Loucy (cell line): ENCODE results near the gene IGLL1.
"Not testable (repeated sequence)": the region's sequence is repeated elsewhere in the genome, so short reads cannot be mapped to it uniquely, and the experiment has no call there.

ENCODE experiments used
- H2AFZ ChIP-seq: fragments of 200-600 bp; sonication (generic); 2 replicates; pipeline ENCODE4 v1.6.0; 2016; ENCODE audit warnings: antibody characterized with exemption, mild to moderate bottlenecking, low read length, moderate library complexity
- H3F3A ChIP-seq: fragments of 200-600 bp; 2 replicates; pipeline ENCODE4 v1.6.0; 2016; ENCODE audit warnings: antibody characterized with exemption, low read depth, mild to moderate bottlenecking
- H3K27me3 ChIP-seq: fragments of 200-600 bp; sonication (generic); 2 replicates; pipeline ENCODE4 v1.6.1; 2014; ENCODE audit warnings: low read length, mild to moderate bottlenecking; ENCODE audit not compliant: insufficient read depth, poor library complexity, severe bottlenecking
- H3K36me3 ChIP-seq: fragments of 200-600 bp; sonication (generic); 2 replicates; pipeline ENCODE4 v1.6.1; 2016; ENCODE audit warnings: low read length; ENCODE audit not compliant: insufficient read depth
- H3K4me1 ChIP-seq: fragments of 200-600 bp; sonication (generic); 2 replicates; pipeline ENCODE4 v1.5.1; 2014; ENCODE audit warnings: low read length, mild to moderate bottlenecking; ENCODE audit not compliant: insufficient read depth, poor library complexity, severe bottlenecking
- H3K4me2 ChIP-seq: fragments of 200-600 bp; sonication (generic); 2 replicates; pipeline ENCODE4 v1.6.0; 2014; ENCODE audit warnings: antibody characterized with exemption, low read length, low read depth, mild to moderate bottlenecking; ENCODE audit not compliant: poor library complexity, severe bottlenecking
- H3K4me3 ChIP-seq: fragments of 200-600 bp; sonication (generic); 2 replicates; pipeline ENCODE4 v1.5.1; 2014; ENCODE audit warnings: low read length, mild to moderate bottlenecking, mixed read lengths; ENCODE audit not compliant: poor library complexity, severe bottlenecking
- H3K79me2 ChIP-seq: fragments of 200-600 bp; sonication (generic); 2 replicates; pipeline ENCODE4 v1.6.1; 2014; ENCODE audit warnings: low read length; ENCODE audit not compliant: insufficient read depth
- H3K9ac ChIP-seq: fragments of 200-600 bp; sonication (generic); 2 replicates; pipeline ENCODE4 v1.6.0; 2014; ENCODE audit warnings: mild to moderate bottlenecking, low read depth, low read length, moderate library complexity; ENCODE audit not compliant: poor library complexity, severe bottlenecking
- H3K9me2 ChIP-seq: fragments of 200-600 bp; sonication (generic); replicated peaks from 2 replicates; pipeline ENCODE4 v1.6.1; 2016; ENCODE audit warnings: low read depth, low read length, mixed read lengths
- H3K9me3 ChIP-seq: fragments of 200-600 bp; sonication (generic); 2 replicates; pipeline ENCODE4 v1.6.1; 2014; ENCODE audit warnings: mild to moderate bottlenecking, antibody characterized with exemption, low read length, low read depth; ENCODE audit not compliant: insufficient read depth
- H4K20me1 ChIP-seq: fragments of 200-600 bp; sonication (generic); 2 replicates; pipeline ENCODE4 v1.6.0; 2014; ENCODE audit warnings: antibody characterized with exemption, low read length, mild to moderate bottlenecking; ENCODE audit not compliant: insufficient read depth, poor library complexity, severe bottlenecking
- EZH2phosphoT487 ChIP-seq: fragments of 200-600 bp; IDR thresholded peaks from 2 replicates; pipeline ENCODE4 v1.6.1; 2018; ENCODE audit warnings: antibody characterized with exemption, mild to moderate bottlenecking, moderate library complexity, borderline replicate concordance
- TF ChIP-seq, protein P1 (sequence below): fragments of 200-600 bp; sonication (generic); conservative IDR thresholded peaks from 2 replicates; pipeline ENCODE4 v1.5.1; 2014; ENCODE audit warnings: mild to moderate bottlenecking, antibody characterized with exemption, low read length

Gene IGLL1

DNA sequence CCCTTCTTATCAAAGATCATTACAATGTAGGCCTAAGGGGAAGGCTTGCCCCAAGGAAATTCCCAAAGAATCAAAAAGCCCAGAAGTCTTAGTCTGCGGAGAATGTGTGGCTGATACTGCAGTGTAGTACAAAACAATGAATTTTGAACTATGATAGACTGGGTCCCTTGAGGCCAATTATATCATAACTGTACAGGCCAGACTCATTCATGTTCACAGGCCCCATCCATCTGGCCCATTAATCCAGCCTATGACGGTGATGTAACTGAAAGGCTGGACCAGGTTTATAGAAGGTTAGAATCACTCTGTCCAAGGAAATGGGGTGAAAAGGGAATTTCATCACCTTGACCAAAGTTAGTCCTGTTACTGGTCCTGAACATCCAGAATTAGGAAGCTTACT, 35.2 kb downstream of the IGLL1 start:
- Histone ChIP-seq H3K9ac (no peak overlapping the region), H2AFZ (no peak overlapping the region), H3K4me1 (peaks cover 34% of the 10 kb centered on the region), H3K9me2 (no peaks in the 10 kb centered on the region), H3K36me3 (no peaks in the 10 kb centered on the region), H3K27me3 (no peaks in the 10 kb centered on the region), H3K4me2 (peak overlapping the region; percentile 25), H4K20me1 (no peaks in the 10 kb centered on the region), H3K79me2 (no peaks in the 10 kb centered on the region), H3K9me3 (peaks cover 14% of the 10 kb centered on the region; the same call in 1 of the 2 replicates), H3F3A (no peaks in the 10 kb centered on the region), H3K4me3 (no peak overlapping the region)
- TF ChIP-seq, protein P1, sequence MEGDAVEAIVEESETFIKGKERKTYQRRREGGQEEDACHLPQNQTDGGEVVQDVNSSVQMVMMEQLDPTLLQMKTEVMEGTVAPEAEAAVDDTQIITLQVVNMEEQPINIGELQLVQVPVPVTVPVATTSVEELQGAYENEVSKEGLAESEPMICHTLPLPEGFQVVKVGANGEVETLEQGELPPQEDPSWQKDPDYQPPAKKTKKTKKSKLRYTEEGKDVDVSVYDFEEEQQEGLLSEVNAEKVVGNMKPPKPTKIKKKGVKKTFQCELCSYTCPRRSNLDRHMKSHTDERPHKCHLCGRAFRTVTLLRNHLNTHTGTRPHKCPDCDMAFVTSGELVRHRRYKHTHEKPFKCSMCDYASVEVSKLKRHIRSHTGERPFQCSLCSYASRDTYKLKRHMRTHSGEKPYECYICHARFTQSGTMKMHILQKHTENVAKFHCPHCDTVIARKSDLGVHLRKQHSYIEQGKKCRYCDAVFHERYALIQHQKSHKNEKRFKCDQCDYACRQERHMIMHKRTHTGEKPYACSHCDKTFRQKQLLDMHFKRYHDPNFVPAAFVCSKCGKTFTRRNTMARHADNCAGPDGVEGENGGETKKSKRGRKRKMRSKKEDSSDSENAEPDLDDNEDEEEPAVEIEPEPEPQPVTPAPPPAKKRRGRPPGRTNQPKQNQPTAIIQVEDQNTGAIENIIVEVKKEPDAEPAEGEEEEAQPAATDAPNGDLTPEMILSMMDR = no peak
- TF ChIP-seq EZH2phosphoT487 = no peak

DNA sequence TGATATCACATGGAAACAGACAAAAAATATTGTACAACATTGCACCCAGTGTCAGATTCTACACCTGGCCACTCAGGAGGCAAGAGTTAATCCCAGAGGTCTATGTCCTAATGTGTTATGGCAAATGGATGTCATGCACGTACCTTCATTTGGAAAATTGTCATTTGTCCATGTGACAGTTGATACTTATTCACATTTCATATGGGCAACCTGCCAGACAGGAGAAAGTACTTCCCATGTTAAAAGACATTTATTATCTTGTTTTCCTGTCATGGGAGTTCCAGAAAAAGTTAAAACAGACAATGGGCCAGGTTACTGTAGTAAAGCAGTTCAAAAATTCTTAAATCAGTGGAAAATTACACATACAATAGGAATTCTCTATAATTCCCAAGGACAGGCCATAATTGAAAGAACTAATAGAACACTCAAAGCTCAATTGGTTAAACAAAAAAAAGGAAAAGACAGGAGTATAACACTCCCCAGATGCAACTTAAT, 36.5 kb downstream of the IGLL1 start:
- Histone ChIP-seq H3K4me2 (peak overlapping the region; percentile 2), H3K9ac (peak overlapping the region; percentile 55), H3K9me3 (peaks cover 11% of the 10 kb centered on the region; the same call in 1 of the 2 replicates), H3K4me1 (peaks cover 39% of the 10 kb centered on the region)
- not testable (repeated sequence) for H3F3A ChIP-seq, H3K27me3 ChIP-seq, H4K20me1 ChIP-seq, H3K9me2 ChIP-seq, H3K36me3 ChIP-seq, H2AFZ ChIP-seq, H3K79me2 ChIP-seq, H3K4me3 ChIP-seq

DNA sequence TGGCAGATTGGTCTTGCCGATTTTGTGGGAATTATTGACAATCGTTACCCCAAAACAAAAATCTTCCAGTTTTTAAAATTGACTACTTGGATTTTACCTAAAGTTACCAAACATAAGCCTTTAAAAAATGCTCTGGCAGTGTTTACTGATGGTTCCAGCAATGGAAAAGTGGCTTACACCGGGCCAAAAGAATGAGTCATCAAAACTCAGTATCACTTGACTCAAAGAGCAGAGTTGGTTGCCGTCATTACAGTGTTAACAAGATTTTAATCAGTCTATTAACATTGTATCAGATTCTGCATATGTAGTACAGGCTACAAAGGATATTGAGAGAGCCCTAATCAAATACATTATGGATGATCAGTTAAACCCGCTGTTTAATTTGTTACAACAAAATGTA, 37.2 kb downstream of the IGLL1 start:
- Histone ChIP-seq H3K9me3 (peaks cover 6% of the 10 kb centered on the region; the same call in 1 of the 2 replicates), H3K9ac (peak overlapping the region; percentile 55), H4K20me1 (no peaks in the 10 kb centered on the region), H3K79me2 (no peaks in the 10 kb centered on the region), H3K36me3 (no peaks in the 10 kb centered on the region), H3K4me1 (peaks cover 41% of the 10 kb centered on the region), H3K9me2 (no peaks in the 10 kb centered on the region), H3K4me3 (no peak overlapping the region), H3K4me2 (peak overlapping the region; percentile 2), H2AFZ (no peak overlapping the region), H3F3A (no peaks in the 10 kb centered on the region), H3K27me3 (no peaks in the 10 kb centered on the region)
- TF ChIP-seq, protein P1 = no peak
- no peak for TF ChIP-seq EZH2phosphoT487

DNA sequence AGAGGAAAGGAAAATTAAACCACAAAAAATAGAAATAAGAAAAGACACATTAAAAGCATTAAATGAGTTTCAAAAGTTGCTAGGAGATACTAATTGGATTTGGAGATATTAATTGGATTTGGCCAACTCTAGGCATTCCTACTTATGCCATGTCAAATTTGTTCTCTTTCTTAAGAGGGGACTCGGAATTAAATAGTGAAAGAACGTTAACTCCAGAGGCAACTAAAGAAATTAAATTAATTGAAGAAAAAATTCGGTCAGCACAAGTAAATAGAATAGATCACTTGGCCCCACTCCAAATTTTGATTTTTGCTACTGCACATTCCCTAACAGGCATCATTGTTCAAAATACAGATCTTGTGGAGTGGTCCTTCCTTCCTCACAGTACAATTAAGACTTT, 37.7 kb downstream of the IGLL1 start:
- peak overlapping the region; percentile 2 for H3K4me2 ChIP-seq
- not testable (repeated sequence) for H3K27me3 ChIP-seq, H3K4me3 ChIP-seq, H3K9me2 ChIP-seq, H3K9me3 ChIP-seq, H2AFZ ChIP-seq, H3K36me3 ChIP-seq, H4K20me1 ChIP-seq, H3F3A ChIP-seq, H3K79me2 ChIP-seq
- H3K4me1 ChIP-seq = peaks cover 46% of the 10 kb centered on the region
- peak overlapping the region; percentile 33 for H3K9ac ChIP-seq
